ENCODE data around the gene SCGB1D1. TPM values are rescaled to one million over a fixed set of nuclear protein-coding genes. Genes with fewer than 3 reads are reported as not detected.
"Not testable (repeated sequence)": the region's sequence is repeated elsewhere in the genome, so short reads cannot be mapped to it uniquely, and the experiment has no call there.

SCGB1D1 gene
- total RNA-seq, 2 donors from 2014 or later, result not detected

DNA sequence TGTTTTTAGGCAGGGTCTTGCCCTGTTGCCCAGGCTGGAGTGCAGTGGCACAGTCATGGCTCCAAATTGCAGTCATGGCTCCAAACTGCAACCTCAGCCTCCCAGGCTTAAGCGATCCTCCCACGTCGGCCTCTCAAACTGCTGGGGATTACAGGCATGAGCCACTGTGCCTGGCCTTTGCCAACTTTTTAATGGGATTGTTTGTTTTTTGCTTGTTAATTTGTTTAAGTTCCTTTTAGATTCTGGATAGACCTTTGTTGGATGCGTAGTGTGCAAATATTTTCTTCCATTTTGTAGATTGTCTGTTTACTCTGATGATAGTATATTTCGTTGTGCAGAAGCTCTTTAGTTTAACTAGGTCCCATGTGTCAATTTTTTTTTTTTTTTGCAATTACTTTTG, 10.0 kb upstream of the SCGB1D1 start:
- DNase-seq (no peak), ATAC-seq (replicated peaks in 1 of 2) (no peak)
- no peaks in the 10 kb centered on the region for H3K36me3 Mint-ChIP-seq (ENCODE audit: insufficient read depth in 2 of 2)
- H3K4me3 Mint-ChIP-seq, result no peak overlapping the region
- no peaks in the 10 kb centered on the region for H3K4me1 Mint-ChIP-seq (ENCODE audit: low read depth)
- H3K27me3 Mint-ChIP-seq (ENCODE audit: low read depth), result peaks cover 9% of the 10 kb centered on the region
- H3K27ac Mint-ChIP-seq, result no peak overlapping the region
- H3K9me3 Mint-ChIP-seq, result peaks cover 0 to 2% of the 10 kb centered on the region in 2 donors

DNA sequence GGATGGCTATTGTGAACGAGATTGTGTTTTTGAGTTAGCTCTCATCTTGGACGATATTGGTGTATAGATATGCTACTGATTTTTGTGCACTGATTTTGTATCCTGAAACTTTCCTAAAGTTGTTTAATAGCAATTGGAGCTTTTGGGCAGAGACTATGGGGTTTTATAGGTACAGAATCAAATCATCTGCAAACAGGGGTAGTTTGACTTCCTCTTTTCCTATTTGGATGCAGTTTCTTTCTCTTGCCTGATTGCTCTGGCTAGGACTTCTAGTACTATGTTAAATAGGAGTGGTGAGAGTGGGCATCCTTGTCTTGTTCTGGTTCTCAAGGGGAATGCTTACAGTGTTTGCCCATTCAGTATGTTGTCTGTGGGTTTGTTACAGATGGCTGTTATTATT, 8.9 kb upstream of the SCGB1D1 start:
- Mint-ChIP-seq H3K9me3 (peaks cover 0 to 2% of the 10 kb centered on the region in 2 donors), H3K27me3 (ENCODE audit: low read depth) (peaks cover 15% of the 10 kb centered on the region), H3K36me3 (ENCODE audit: insufficient read depth in 2 of 2) (no peaks in the 10 kb centered on the region), H3K27ac (no peak overlapping the region), H3K4me3 (no peak overlapping the region), H3K4me1 (ENCODE audit: low read depth) (no peaks in the 10 kb centered on the region)
- DNase-seq (no peak), ATAC-seq (replicated peaks in 1 of 2) (no peak)

DNA sequence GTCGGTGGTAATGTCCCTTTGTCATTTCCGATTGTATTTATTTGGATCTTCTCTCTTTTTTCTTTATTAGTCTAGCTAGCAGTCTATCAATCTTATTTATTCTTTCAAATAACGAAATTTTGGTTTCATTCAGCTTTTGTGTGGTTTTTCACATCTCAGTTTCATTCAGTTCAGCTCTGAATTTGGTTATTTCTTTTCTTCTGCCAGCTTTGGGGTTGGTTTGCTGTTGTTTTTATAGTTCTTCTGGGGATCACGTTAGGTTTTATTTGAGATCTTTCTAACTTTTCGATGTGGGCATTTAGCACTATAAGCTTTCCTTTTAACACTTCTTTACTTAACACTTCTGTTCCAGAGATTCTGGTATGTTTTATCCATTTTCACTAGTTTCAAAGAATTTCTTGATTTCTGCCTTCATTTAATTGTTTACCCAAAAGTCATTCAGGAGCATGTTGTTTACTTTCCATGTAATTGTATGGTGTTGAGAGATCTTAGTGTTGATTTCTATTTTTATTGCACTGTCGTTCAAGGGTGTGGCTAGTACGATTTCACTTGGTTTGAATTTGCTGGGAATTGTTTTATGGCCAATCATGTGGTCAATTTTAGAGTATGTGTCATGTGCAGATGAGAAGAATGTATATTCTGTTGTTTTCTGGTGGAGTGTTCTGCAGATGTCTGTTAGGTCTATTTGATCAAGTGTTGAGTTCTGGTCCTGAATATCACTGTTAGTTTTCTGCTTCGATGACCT, 7.7 kb upstream of the SCGB1D1 start:
- no peaks in the 10 kb centered on the region for H3K4me1 Mint-ChIP-seq (ENCODE audit: low read depth)
- ATAC-seq (replicated peaks in 1 of 2), result no peak
- H3K9me3 Mint-ChIP-seq, result peaks cover 0 to 2% of the 10 kb centered on the region in 2 donors

DNA sequence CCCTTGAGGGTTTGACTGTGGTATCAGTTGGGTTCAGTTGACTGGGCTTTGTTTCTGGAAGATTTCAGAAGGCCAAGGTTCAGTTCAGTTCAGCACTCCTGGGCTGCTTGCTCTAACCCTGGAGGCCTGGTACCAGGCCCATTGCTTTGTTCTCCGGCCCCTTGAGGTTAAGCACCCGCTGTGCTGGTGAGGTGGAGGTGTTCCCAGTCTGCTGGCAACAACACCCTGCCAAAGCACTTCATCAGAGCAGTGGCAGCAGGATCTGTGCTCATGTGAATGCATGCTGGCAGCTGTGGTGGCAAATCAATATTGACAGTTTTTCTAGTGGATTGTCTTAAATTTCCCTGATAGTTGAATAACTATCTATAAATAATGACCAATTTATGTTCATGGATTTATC, 3.8 kb upstream of the SCGB1D1 start:
- H3K4me1 Mint-ChIP-seq (ENCODE audit: low read depth), result no peaks in the 10 kb centered on the region
- H3K36me3 Mint-ChIP-seq (ENCODE audit: insufficient read depth in 2 of 2), result no peaks in the 10 kb centered on the region
- no peak overlapping the region for H3K27ac Mint-ChIP-seq
- ATAC-seq (replicated peaks in 1 of 2) (no peak), DNase-seq (no peak)
- peaks cover 32% of the 10 kb centered on the region for H3K27me3 Mint-ChIP-seq (ENCODE audit: low read depth)
- no peak overlapping the region for H3K4me3 Mint-ChIP-seq
- peaks cover 0 to 2% of the 10 kb centered on the region in 2 donors for H3K9me3 Mint-ChIP-seq

More for the DNA sequence above, 7.7 kb upstream of the SCGB1D1 start:
- no peak overlapping the region for H3K27ac Mint-ChIP-seq
- H3K36me3 Mint-ChIP-seq (ENCODE audit: insufficient read depth in 2 of 2), result no peaks in the 10 kb centered on the region
- no peak for DNase-seq
- H3K27me3 Mint-ChIP-seq (ENCODE audit: low read depth), result peaks cover 15% of the 10 kb centered on the region
- no peak overlapping the region for H3K4me3 Mint-ChIP-seq

DNA sequence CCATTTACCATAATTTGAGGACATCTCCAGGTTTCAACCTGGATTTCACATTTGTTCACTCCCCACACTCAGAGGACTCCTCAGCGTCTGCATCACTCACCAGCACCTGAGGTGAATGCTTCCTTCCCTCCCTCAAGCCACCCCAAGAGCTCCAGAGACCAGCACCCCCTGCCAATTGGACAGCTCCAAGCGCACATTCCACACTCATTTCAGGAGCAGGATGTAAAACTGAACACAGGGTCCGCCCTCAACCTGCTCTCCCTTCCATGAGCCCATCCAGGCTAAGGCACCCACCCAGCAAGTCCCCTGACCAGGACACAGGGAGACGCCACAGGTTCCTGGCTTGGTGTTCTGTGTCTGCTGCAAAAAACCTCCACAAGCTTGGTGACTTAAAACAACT, 3.9 kb downstream of the SCGB1D1 start:
- DNase-seq (no peak), ATAC-seq (replicated peaks in 1 of 2) (no peak)
- Mint-ChIP-seq H3K4me3 (no peak overlapping the region), H3K9me3 (no peaks in the 10 kb centered on the region), H3K36me3 (ENCODE audit: insufficient read depth in 2 of 2) (no peaks in the 10 kb centered on the region), H3K4me1 (ENCODE audit: low read depth) (no peaks in the 10 kb centered on the region), H3K27me3 (ENCODE audit: low read depth) (peaks cover 49% of the 10 kb centered on the region), H3K27ac (no peak overlapping the region)

DNA sequence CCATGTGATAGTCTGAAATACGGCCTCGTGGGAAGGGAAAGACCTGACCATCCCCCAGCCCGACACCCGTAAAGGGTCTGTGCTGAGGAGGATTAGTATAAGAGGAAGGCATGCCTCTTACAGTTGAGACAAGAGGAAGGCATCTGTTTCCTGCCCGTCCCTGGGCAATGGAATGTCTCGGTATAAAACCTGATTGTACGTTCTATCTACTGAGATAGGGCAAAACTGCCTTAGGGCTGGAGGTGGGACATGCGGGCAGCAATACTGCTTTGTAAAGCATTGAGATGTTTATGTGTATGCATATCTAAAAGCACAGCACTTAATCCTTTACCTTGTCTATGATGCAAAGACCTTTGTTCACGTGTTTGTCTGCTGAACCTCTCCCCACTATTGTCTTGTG, 5.0 kb downstream of the SCGB1D1 start:
- H3K4me3 Mint-ChIP-seq, result not testable (repeated sequence)

DNA sequence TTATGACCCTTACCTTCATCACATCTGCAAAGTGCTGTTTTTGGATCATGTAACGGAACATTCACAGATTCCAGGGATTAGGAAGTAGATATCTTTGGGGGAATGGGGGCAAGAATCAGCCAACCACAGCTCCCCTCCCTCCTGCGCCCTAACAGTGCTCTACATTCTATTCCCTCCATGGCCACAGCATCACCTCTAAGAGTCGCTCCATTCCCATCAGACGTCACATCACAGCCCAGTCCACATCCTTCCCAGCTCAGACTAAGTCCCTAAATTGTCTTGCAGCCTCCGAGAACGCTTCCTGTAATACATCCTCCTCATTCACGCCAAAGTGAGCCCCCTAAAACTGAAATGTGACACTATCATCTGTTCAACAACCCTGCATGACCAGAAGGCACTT, 5.9 kb downstream of the SCGB1D1 start:
- ATAC-seq (replicated peaks in 1 of 2) (no peak), DNase-seq (no peak)
- peaks cover 39% of the 10 kb centered on the region for H3K27me3 Mint-ChIP-seq (ENCODE audit: low read depth)
- H3K36me3 Mint-ChIP-seq (ENCODE audit: insufficient read depth in 2 of 2), result no peaks in the 10 kb centered on the region
- H3K9me3 Mint-ChIP-seq, result no peaks in the 10 kb centered on the region
- no peak overlapping the region for H3K27ac Mint-ChIP-seq
- no peaks in the 10 kb centered on the region for H3K4me1 Mint-ChIP-seq (ENCODE audit: low read depth)
- H3K4me3 Mint-ChIP-seq, result no peak overlapping the region

More for the DNA sequence above, 5.0 kb downstream of the SCGB1D1 start:
- ATAC-seq (replicated peaks in 1 of 2); H3K9me3 Mint-ChIP-seq; H3K27ac Mint-ChIP-seq; DNase-seq; H3K4me1 Mint-ChIP-seq (ENCODE audit: low read depth); H3K36me3 Mint-ChIP-seq (ENCODE audit: insufficient read depth in 2 of 2): not testable (repeated sequence)
- peaks cover 44% of the 10 kb centered on the region for H3K27me3 Mint-ChIP-seq (ENCODE audit: low read depth)

DNA sequence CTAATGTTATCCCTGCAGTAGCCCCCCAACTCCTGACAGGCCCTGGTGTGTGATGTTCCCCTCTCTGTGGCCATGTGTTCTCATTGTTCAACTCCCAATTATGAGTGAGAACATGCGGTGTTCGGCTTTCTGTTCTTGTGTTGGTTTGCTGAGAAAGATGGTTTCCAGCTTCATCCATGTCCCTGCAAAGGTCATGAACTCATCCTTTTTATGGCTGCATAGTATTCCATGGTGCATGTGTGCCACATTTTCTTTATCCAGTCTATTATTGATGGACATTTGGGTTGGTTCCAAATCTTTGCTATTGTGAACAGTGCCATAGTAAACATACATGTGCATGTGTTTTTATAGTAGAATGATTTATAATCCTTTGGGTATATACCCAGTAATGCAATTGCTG, 7.4 kb downstream of the SCGB1D1 start:
- not testable (repeated sequence) for ATAC-seq (replicated peaks in 1 of 2); H3K4me3 Mint-ChIP-seq; H3K4me1 Mint-ChIP-seq (ENCODE audit: low read depth); H3K27ac Mint-ChIP-seq; H3K9me3 Mint-ChIP-seq; DNase-seq; H3K36me3 Mint-ChIP-seq (ENCODE audit: insufficient read depth in 2 of 2)
- peaks cover 45% of the 10 kb centered on the region for H3K27me3 Mint-ChIP-seq (ENCODE audit: low read depth)

DNA sequence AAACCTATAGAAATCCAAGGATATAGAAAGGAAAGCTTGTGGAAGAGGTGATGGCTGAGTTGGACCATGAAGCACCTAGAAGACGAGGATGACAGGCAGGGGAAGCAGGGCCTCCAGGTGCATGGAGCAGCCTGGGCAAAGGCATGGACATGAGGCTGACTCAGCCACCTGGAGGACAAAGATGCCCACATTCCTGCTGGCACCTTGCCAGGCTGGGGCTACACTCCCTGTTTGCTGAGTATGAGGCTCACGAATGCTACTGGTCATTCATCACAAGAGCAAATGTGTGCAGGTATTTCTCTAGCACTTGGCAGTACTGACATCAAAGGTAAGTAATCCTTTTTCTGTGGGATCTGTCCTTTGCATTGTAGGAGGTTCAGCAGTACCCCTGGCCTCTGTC, 11.4 kb downstream of the SCGB1D1 start:
- H3K4me1 Mint-ChIP-seq (ENCODE audit: low read depth), result no peaks in the 10 kb centered on the region

DNA sequence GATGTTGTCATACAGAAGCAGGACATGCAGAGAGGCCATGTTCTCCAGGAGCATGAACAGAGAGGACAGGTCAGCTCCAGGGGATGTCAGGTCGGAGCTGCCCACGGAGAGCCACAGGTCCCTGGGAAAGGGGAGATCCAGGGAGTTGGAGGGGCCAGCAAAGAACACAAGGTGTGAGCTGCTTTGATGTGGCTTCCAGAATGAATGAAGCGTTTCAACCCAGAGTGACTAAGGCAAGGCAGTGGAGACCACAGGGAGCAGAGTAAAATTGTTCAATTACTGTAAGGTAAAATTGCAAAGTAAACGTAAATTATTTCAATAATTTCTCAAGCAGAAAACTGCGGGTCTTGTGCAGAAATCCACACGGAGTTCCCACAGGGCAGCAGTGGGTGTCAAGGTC, 12.9 kb downstream of the SCGB1D1 start:
- H3K4me3 Mint-ChIP-seq, result no peak overlapping the region
- ATAC-seq (replicated peaks in 1 of 2) (no peak), DNase-seq (no peak)
- H3K27ac Mint-ChIP-seq, result no peak overlapping the region
- no peaks in the 10 kb centered on the region for H3K36me3 Mint-ChIP-seq (ENCODE audit: insufficient read depth in 2 of 2)
- no peaks in the 10 kb centered on the region for H3K9me3 Mint-ChIP-seq
- peaks cover 17% of the 10 kb centered on the region for H3K27me3 Mint-ChIP-seq (ENCODE audit: low read depth)
- H3K4me1 Mint-ChIP-seq (ENCODE audit: low read depth), result no peaks in the 10 kb centered on the region

More for the DNA sequence above, 11.4 kb downstream of the SCGB1D1 start:
- H3K9me3 Mint-ChIP-seq, result no peaks in the 10 kb centered on the region
- ATAC-seq (replicated peaks in 1 of 2) (no peak), DNase-seq (no peak)
- peaks cover 15% of the 10 kb centered on the region for H3K27me3 Mint-ChIP-seq (ENCODE audit: low read depth)
- no peak overlapping the region for H3K4me3 Mint-ChIP-seq
- no peak overlapping the region for H3K27ac Mint-ChIP-seq
- H3K36me3 Mint-ChIP-seq (ENCODE audit: insufficient read depth in 2 of 2), result no peaks in the 10 kb centered on the region

DNA sequence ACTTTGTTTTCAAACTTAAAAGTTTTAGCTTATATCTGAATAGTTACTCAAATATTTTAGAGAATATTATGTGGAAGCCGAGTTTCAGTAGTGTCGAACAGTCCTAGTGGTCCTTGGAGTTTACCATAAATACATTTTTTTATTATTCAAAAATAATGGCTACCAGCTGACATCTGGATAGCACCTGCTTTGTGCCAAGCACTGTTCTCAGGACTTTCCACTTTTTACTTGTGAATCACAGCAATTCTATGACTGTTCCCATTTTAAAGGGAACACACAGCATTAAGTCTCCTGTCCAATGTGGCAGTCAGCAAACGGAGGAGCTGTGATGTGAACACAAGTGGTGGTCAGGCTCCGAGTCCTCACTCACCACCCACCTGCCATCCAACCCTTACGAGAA, 14.4 kb downstream of the SCGB1D1 start:
- ATAC-seq (replicated peaks in 1 of 2) (no peak), DNase-seq (no peak)
- Mint-ChIP-seq H3K27me3 (ENCODE audit: low read depth) (peaks cover 21% of the 10 kb centered on the region), H3K4me1 (ENCODE audit: low read depth) (no peaks in the 10 kb centered on the region), H3K4me3 (no peak overlapping the region), H3K27ac (no peak overlapping the region), H3K9me3 (no peaks in the 10 kb centered on the region), H3K36me3 (ENCODE audit: insufficient read depth in 2 of 2) (no peaks in the 10 kb centered on the region)

DNA sequence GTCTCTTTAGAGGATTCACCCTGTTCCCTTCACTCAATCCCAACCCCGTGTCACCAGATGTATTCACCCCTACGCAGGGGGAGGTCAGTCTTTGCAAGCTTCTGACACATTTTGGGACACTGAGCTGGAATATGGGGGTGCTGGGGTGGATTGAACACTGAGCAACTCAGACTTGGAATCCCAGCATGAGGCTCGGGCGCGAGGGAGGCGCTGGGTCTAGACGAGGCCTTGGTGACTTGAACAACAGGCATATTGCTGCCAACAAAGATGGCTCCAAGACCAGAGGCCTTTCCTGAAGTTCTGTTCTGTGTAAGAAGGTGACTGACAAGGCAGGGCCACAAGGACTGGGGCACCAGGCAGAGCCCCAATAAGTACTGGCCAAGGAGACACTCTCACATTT, 15.4 kb downstream of the SCGB1D1 start:
- no peak for ATAC-seq (replicated peaks in 1 of 2)
- Mint-ChIP-seq H3K27me3 (ENCODE audit: low read depth) (peaks cover 23% of the 10 kb centered on the region), H3K9me3 (no peaks in the 10 kb centered on the region), H3K27ac (no peak overlapping the region), H3K4me3 (no peak overlapping the region), H3K36me3 (ENCODE audit: insufficient read depth in 2 of 2) (no peaks in the 10 kb centered on the region), H3K4me1 (ENCODE audit: low read depth) (no peaks in the 10 kb centered on the region)
- DNase-seq, result no peak

DNA sequence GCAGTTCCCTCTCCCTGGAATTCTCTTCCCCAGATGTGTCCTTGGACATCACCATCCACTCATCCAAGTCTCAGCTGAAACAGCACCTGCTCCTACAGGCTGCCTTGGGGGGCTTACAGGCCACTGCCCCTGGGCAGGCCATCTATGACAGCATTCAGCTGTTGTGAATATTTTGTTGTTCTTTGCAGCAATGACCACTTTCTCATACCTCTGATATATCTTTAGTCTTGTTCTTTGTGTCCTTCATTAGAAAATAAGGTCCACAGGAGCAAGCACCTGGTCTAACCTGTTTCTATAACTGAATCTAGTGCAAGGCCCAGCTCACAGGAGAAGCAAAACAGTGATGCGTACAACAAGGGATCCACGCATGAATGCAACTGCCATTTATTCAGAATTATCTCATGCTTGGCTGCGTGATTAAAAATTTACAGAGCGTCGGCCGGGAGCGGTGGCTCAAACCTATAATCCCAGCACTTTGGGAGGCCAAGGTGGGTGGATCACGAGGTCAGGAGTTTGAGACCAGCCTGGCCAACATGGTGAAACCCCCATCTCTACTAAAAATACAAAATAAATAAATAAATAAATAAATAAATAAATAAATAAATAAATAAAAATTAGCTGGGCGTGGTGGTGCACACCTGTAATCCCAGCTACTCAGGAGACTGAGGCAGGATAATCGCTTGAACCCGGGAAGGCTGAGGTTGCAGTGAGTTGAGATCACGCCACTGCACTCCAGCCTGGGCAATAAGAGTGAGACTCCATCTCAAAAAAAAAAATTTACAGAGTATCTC, 16.5 kb downstream of the SCGB1D1 start:
- not testable (repeated sequence) for DNase-seq; ATAC-seq (replicated peaks in 1 of 2); H3K4me3 Mint-ChIP-seq; H3K9me3 Mint-ChIP-seq; H3K27ac Mint-ChIP-seq; H3K4me1 Mint-ChIP-seq (ENCODE audit: low read depth); H3K36me3 Mint-ChIP-seq (ENCODE audit: insufficient read depth in 2 of 2)
- peaks cover 18% of the 10 kb centered on the region for H3K27me3 Mint-ChIP-seq (ENCODE audit: low read depth)

All from activated T-cell treated with anti-CD3 and anti-CD28 coated beads, Interleukin-2, amount 50 U/mL, for 72 hours (primary cell).